H9 (cell line): Measurements from ENCODE around the gene LUZP1. TPM values are rescaled to one million over a fixed set of nuclear protein-coding genes. Genes with fewer than 3 reads are reported as not detected.

ENCODE experiments used
- DNase-seq: peaks from one replicate; pipeline ENCODE4 v3.0.0-alpha.2; 2017
- H2AFZ ChIP-seq: one replicate; pipeline ENCODE4 v1.6.1; 2013; ENCODE audit warnings: mild to moderate bottlenecking, low read length, control low read depth, moderate library complexity
- H2AK5ac ChIP-seq: 2 replicates; pipeline ENCODE4 v1.6.1; 2013; ENCODE audit warnings: low read length, control low read depth, mixed read lengths; ENCODE audit not compliant: insufficient read length
- H2BK120ac ChIP-seq: one replicate; pipeline ENCODE4 v1.6.1; 2013; ENCODE audit warnings: low read depth, mild to moderate bottlenecking, low read length, control low read depth, inconsistent platforms; ENCODE audit not compliant: poor library complexity, severe bottlenecking
- H2BK12ac ChIP-seq: 2 replicates; pipeline ENCODE4 v1.6.1; 2013; ENCODE audit warnings: low read length, control low read depth, mixed read lengths, low read depth; ENCODE audit not compliant: insufficient read length
- H2BK15ac ChIP-seq: 2 replicates; pipeline ENCODE4 v1.6.1; 2013; ENCODE audit warnings: low read depth, low read length, control low read depth
- H2BK20ac ChIP-seq: one replicate; pipeline ENCODE4 v1.6.1; 2013; ENCODE audit warnings: low read depth, mild to moderate bottlenecking, low read length, control low read depth, inconsistent platforms; ENCODE audit not compliant: poor library complexity, severe bottlenecking
- H2BK5ac ChIP-seq: 2 replicates; pipeline ENCODE4 v1.6.1; 2013; ENCODE audit warnings: low read length, control low read depth, mixed read lengths; ENCODE audit not compliant: insufficient read length
- H3K14ac ChIP-seq: 2 replicates; pipeline ENCODE4 v1.6.1; 2013; ENCODE audit warnings: low read length, control low read depth; ENCODE audit not compliant: insufficient read depth
- H3K18ac ChIP-seq: 2 replicates; pipeline ENCODE4 v1.6.1; 2013; ENCODE audit warnings: low read depth, mild to moderate bottlenecking, mixed read lengths, low read length, control low read depth; ENCODE audit not compliant: insufficient read length
- H3K23ac ChIP-seq: 2 replicates; pipeline ENCODE4 v1.6.1; 2013; ENCODE audit warnings: low read length, control low read depth, mixed read lengths, low read depth; ENCODE audit not compliant: insufficient read length
- H3K23me2 ChIP-seq: 2 replicates; pipeline ENCODE4 v1.6.1; 2013; ENCODE audit warnings: low read depth, mild to moderate bottlenecking, mixed read lengths, low read length, control low read depth; ENCODE audit not compliant: insufficient read length, poor library complexity, severe bottlenecking
- H3K27ac ChIP-seq: 2 replicates; pipeline ENCODE4 v1.5.1; 2013; ENCODE audit warnings: low read length, control low read depth, mixed read lengths, low read depth; ENCODE audit not compliant: insufficient read length
- H3K27me3 ChIP-seq: 2 replicates; pipeline ENCODE4 v1.6.1; 2013; ENCODE audit warnings: low read length, control low read depth, inconsistent platforms; ENCODE audit not compliant: insufficient read depth
- H3K4ac ChIP-seq: 2 replicates; pipeline ENCODE4 v1.6.1; 2013; ENCODE audit warnings: low read depth, mild to moderate bottlenecking, control low read depth, inconsistent platforms, low read length, moderate library complexity
- H3K4me1 ChIP-seq: 2 replicates; pipeline ENCODE4 v1.6.1; 2013; ENCODE audit warnings: low read length, control low read depth, inconsistent platforms; ENCODE audit not compliant: insufficient read depth
- H3K4me2 ChIP-seq: 2 replicates; pipeline ENCODE4 v1.6.1; 2013; ENCODE audit warnings: low read length, control low read depth, mixed read lengths; ENCODE audit not compliant: insufficient read length, insufficient read depth
- H3K56ac ChIP-seq: 2 replicates; pipeline ENCODE4 v1.6.1; 2013; ENCODE audit warnings: low read depth, mild to moderate bottlenecking, mixed read lengths, low read length, control low read depth; ENCODE audit not compliant: insufficient read length
- H3K79me1 ChIP-seq: 2 replicates; pipeline ENCODE4 v1.6.1; 2013; ENCODE audit warnings: low read depth, mild to moderate bottlenecking, moderate library complexity, low read length, control low read depth, inconsistent platforms; ENCODE audit not compliant: insufficient read depth, poor library complexity, severe bottlenecking
- H3K79me2 ChIP-seq: 2 replicates; pipeline ENCODE4 v1.6.1; 2013; ENCODE audit warnings: low read length, control low read depth, inconsistent platforms; ENCODE audit not compliant: insufficient read depth
- H3K9ac ChIP-seq: 2 replicates; pipeline ENCODE4 v1.6.1; 2013; ENCODE audit warnings: low read length, control low read depth, mixed read lengths; ENCODE audit not compliant: insufficient read length; ENCODE audit errors: extremely low read depth
- H3K9me3 ChIP-seq: one replicate; pipeline ENCODE4 v1.6.1; 2013; ENCODE audit warnings: low read depth, low read length, inconsistent platforms; ENCODE audit not compliant: control insufficient read depth
- H3T11ph ChIP-seq: one replicate; pipeline ENCODE4 v1.6.1; 2013; ENCODE audit warnings: mild to moderate bottlenecking, low read length, control low read depth, inconsistent platforms
- H4K20me1 ChIP-seq: one replicate; pipeline ENCODE4 v1.6.1; 2013; ENCODE audit not compliant: control insufficient read depth, insufficient read length, insufficient read depth
- H4K5ac ChIP-seq: 2 replicates; pipeline ENCODE4 v1.6.1; 2013; ENCODE audit warnings: low read depth, mild to moderate bottlenecking, mixed read lengths, low read length, control low read depth; ENCODE audit not compliant: insufficient read length
- H4K8ac ChIP-seq: replicated peaks from 2 replicates; pipeline ENCODE4 v1.6.1; 2013; ENCODE audit warnings: low read length, control low read depth, mixed read lengths, low read depth; ENCODE audit not compliant: insufficient read length
- H4K91ac ChIP-seq: 2 replicates; pipeline ENCODE4 v1.6.1; 2013; ENCODE audit warnings: low read depth, mild to moderate bottlenecking, moderate library complexity, mixed read lengths, low read length, control low read depth; ENCODE audit not compliant: insufficient read length
- H3K27ac Mint-ChIP-seq, 3 experiments: 2 replicates in 2 of 3; 3 replicates in 1 of 3; pipeline ENCODE4 v1.8.0; 2020 to 2021; ENCODE audit warnings: mixed read lengths in 3 of 3, mild to moderate bottlenecking in 1 of 3, moderate library complexity in 1 of 3
- H3K27me3 Mint-ChIP-seq: 2 replicates; pipeline ENCODE4 v1.8.0; 2021; ENCODE audit warnings: low read depth, mild to moderate bottlenecking, moderate library complexity, mixed read lengths
- H3K36me3 Mint-ChIP-seq, 3 experiments: 2 replicates in 2 of 3; 3 replicates in 1 of 3; pipeline ENCODE4 v1.8.0; 2020 to 2021; ENCODE audit warnings: low read depth in 3 of 3, mixed read lengths in 3 of 3; ENCODE audit not compliant: insufficient read depth in 1 of 3
- H3K4me1 Mint-ChIP-seq, 2 experiments: 2 replicates each; pipeline ENCODE4 v1.8.0; 2020; ENCODE audit warnings: mixed read lengths in 2 of 2
- H3K4me3 Mint-ChIP-seq, 2 experiments: 2 replicates in 1 of 2; 3 replicates in 1 of 2; pipeline ENCODE4 v1.8.0; 2020 to 2021; ENCODE audit warnings: mild to moderate bottlenecking in 2 of 2, mixed read lengths in 2 of 2, moderate library complexity in 1 of 2
- H3K9me3 Mint-ChIP-seq, 2 experiments: 2 replicates in 1 of 2; 3 replicates in 1 of 2; pipeline ENCODE4 v1.8.0; 2020; ENCODE audit warnings: mild to moderate bottlenecking in 2 of 2, mixed read lengths in 2 of 2, moderate library complexity in 1 of 2
- WGBS: extraction: QIAGEN DNeasy Blood & Tissue Kit; methylation state at CpG from one replicate; pipeline ENCODE4 v1.1.7; 2013; ENCODE audit warnings: missing lambda C conversion rate, low lambda C conversion rate, mixed read lengths; ENCODE audit not compliant: insufficient read length; ENCODE audit errors: extremely low coverage; 5-methylcytosine and 5-hydroxymethylcytosine counted together
- total RNA-seq: library from RNA; stranded (reverse); gene quantifications from 2 replicates; pipeline ENCODE4 v1.2.1, GENCODE V29; 2021
- TF ChIP-seq, protein P1 (sequence below): fragments of 200-600 bp; sonication (generic); conservative IDR thresholded peaks from 3 replicates; pipeline ENCODE4 v1.8.0; 2021; ENCODE audit warnings: antibody characterized with exemption, mild to moderate bottlenecking

The LUZP1 gene
- total RNA-seq, 1 experiment from 2014 or later = 48.2 TPM

- no peak overlapping the region for H3K23ac ChIP-seq
These were observed 43.2 kb downstream of the LUZP1 start for GRCh38 chr1:23125489-23125888.

More at GRCh38 chr1:23125489-23125888, 43.2 kb downstream of the LUZP1 start:
- no peak overlapping the region for H4K8ac ChIP-seq
- peaks cover 4% of the 10 kb centered on the region; the same call in 1 of the 2 replicates for H3K4me1 ChIP-seq
- H3K4ac ChIP-seq = no peak overlapping the region
- H3K79me2 ChIP-seq = peaks cover 16% of the 10 kb centered on the region
- Mint-ChIP-seq H3K9me3 (no peaks in the 10 kb centered on the region), H3K36me3 (no peaks in the 10 kb centered on the region), H3K4me1 (peaks cover 15 to 16% of the 10 kb centered on the region in 2 experiments), H3K27me3 (no peaks in the 10 kb centered on the region), H3K4me3 (no peak overlapping the region), H3K27ac (no peak overlapping the region)
- no peaks in the 10 kb centered on the region for H3K27me3 ChIP-seq
- no peak overlapping the region for H2BK15ac ChIP-seq
- H3K14ac ChIP-seq = no peak overlapping the region
- no peak overlapping the region for H3K18ac ChIP-seq
- H3K56ac ChIP-seq = no peak overlapping the region
- H2BK5ac ChIP-seq = no peak overlapping the region
- no peak overlapping the region for H2AFZ ChIP-seq
- no peaks in the 10 kb centered on the region for H4K20me1 ChIP-seq
- H3K79me1 ChIP-seq = peaks cover 3% of the 10 kb centered on the region
- no CpG with 5 or more reads among the region's 4 CpGs for WGBS
- DNase-seq = no peak
- TF ChIP-seq, protein P1, sequence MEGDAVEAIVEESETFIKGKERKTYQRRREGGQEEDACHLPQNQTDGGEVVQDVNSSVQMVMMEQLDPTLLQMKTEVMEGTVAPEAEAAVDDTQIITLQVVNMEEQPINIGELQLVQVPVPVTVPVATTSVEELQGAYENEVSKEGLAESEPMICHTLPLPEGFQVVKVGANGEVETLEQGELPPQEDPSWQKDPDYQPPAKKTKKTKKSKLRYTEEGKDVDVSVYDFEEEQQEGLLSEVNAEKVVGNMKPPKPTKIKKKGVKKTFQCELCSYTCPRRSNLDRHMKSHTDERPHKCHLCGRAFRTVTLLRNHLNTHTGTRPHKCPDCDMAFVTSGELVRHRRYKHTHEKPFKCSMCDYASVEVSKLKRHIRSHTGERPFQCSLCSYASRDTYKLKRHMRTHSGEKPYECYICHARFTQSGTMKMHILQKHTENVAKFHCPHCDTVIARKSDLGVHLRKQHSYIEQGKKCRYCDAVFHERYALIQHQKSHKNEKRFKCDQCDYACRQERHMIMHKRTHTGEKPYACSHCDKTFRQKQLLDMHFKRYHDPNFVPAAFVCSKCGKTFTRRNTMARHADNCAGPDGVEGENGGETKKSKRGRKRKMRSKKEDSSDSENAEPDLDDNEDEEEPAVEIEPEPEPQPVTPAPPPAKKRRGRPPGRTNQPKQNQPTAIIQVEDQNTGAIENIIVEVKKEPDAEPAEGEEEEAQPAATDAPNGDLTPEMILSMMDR = no peak
- H3K23me2 ChIP-seq = no peaks in the 10 kb centered on the region
- H3K27ac ChIP-seq = no peak overlapping the region
- no peak overlapping the region for H2AK5ac ChIP-seq
- no peak overlapping the region for H3K4me2 ChIP-seq
- no peak overlapping the region for H2BK20ac ChIP-seq
- no peak overlapping the region for H4K5ac ChIP-seq
- H3K9me3 ChIP-seq = no peaks in the 10 kb centered on the region
- no peak overlapping the region for H3T11ph ChIP-seq
- H2BK12ac ChIP-seq = no peak overlapping the region
- no peak overlapping the region for H4K91ac ChIP-seq
- H2BK120ac ChIP-seq = no peak overlapping the region
- no peak overlapping the region for H3K9ac ChIP-seq
